Mucosa of rectum (tissue), 2 donors: ENCODE results near the gene C1QTNF7.
A peak's percentile ranks its signal among the peaks of the same experiment; 100 is the strongest.

ENCODE experiments used
- H3K27ac ChIP-seq, 2 donors: one replicate each; pipeline ENCODE4 v1.7.0; 2013; ENCODE audit warnings: inconsistent platforms in 2 of 2, low read depth in 2 of 2, low read length in 2 of 2
- H3K27me3 ChIP-seq, 2 donors: one replicate each; pipeline ENCODE4 v1.7.0; 2013; ENCODE audit warnings: low read length in 2 of 2; ENCODE audit not compliant: control insufficient read depth in 2 of 2, insufficient read depth in 2 of 2
- H3K36me3 ChIP-seq, 2 donors: one replicate each; pipeline ENCODE4 v1.7.0; 2013; ENCODE audit warnings: low read length in 2 of 2; ENCODE audit not compliant: control insufficient read depth in 2 of 2, insufficient read depth in 2 of 2
- H3K4me1 ChIP-seq, 2 donors: one replicate each; pipeline ENCODE4 v1.7.0; 2013; ENCODE audit warnings: low read length in 2 of 2, mild to moderate bottlenecking in 1 of 2; ENCODE audit not compliant: control insufficient read depth in 2 of 2, insufficient read depth in 2 of 2
- H3K4me3 ChIP-seq, 2 donors: one replicate each; pipeline ENCODE4 v1.7.0; 2013; ENCODE audit warnings: low read length in 2 of 2
- H3K9ac ChIP-seq, 2 donors: one replicate each; pipeline ENCODE4 v1.7.0; 2013; ENCODE audit warnings: low read length in 2 of 2, low read depth in 1 of 2, mild to moderate bottlenecking in 1 of 2
- H3K9me3 ChIP-seq, 2 donors: one replicate each; pipeline ENCODE4 v1.7.0; 2013; ENCODE audit warnings: low read length in 2 of 2; ENCODE audit not compliant: control insufficient read depth in 2 of 2
- donor health status: healthy.
- donor health status: Normal muscosa, but diverticular disease.

Gene C1QTNF7

DNA sequence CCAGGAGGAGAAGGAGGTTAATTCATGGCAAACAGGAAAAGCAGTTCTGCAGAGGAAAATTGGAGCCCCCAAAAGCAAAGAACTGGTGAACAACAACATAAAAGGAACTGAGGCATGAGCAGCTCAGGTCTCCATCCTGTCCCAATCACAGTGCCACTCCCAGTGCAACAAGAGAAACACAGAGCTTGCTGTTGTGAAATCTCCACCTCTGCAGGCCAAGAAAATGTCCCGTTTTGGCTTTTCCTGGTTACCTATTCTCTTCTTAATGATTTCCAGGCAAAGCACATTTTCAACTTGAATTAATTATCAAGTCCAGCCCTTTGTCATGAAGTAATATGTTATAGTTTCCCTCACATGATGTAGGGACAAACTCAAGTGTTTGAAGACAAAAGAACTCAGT, 778 bp downstream of the C1QTNF7 start:
- Histone ChIP-seq H3K4me3 (no peak overlapping the region), H3K27ac (peak overlapping the region in 1 of 2 donors; percentile 1), H3K36me3 (no peaks in the 10 kb centered on the region), H3K27me3 (no peaks in the 10 kb centered on the region), H3K9ac (no peak overlapping the region), H3K4me1 (no peaks in the 10 kb centered on the region), H3K9me3 (no peaks in the 10 kb centered on the region)

DNA sequence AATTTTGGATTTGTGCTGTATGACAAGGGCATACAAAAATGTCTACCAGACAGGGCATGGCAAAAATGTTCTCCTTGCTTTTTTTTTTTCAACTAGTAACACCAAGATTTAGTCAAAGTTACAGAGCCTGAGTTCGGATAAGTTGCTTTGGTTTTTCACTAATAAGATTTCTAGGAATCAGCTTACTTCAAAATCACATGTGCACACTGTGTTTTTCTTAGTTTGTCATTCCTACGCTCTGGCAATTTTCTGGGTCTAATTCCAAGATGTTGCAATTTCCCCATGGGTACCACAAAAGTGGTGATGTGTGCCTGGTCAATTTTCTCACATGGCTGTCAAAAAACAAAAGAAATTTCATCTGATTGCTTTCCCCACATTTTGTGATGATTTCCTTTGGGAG, 6.3 kb downstream of the C1QTNF7 start:
- no peaks in the 10 kb centered on the region for H3K4me1 ChIP-seq
- H3K9ac ChIP-seq: no peak overlapping the region
- H3K27ac ChIP-seq: no peak overlapping the region
- H3K27me3 ChIP-seq: no peaks in the 10 kb centered on the region
- no peaks in the 10 kb centered on the region for H3K36me3 ChIP-seq
- H3K9me3 ChIP-seq: no peaks in the 10 kb centered on the region
- H3K4me3 ChIP-seq: no peak overlapping the region

DNA sequence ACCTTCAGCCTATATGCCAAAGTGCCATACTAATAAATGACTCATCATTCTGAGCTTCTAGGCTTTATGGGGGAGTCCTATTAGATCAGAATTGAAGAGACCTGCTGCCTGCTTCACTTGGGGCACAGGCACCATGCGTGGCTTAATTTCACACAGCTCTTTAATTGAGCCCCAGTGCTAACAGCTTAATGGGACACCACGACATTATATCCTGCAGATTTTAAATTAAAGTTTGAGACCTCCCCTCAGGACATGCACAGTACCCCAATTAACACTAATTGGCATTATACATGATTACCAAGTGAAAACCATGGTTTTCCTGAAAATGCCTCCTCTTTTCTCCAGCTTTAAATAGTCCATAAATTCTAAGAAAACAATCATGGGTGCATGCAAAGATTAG, 6.8 kb downstream of the C1QTNF7 start:
- no peaks in the 10 kb centered on the region for H3K27me3 ChIP-seq
- H3K27ac ChIP-seq: no peak overlapping the region
- no peaks in the 10 kb centered on the region for H3K36me3 ChIP-seq
- H3K4me3 ChIP-seq: no peak overlapping the region
- H3K9ac ChIP-seq: no peak overlapping the region
- no peaks in the 10 kb centered on the region for H3K9me3 ChIP-seq
- H3K4me1 ChIP-seq: no peaks in the 10 kb centered on the region

DNA sequence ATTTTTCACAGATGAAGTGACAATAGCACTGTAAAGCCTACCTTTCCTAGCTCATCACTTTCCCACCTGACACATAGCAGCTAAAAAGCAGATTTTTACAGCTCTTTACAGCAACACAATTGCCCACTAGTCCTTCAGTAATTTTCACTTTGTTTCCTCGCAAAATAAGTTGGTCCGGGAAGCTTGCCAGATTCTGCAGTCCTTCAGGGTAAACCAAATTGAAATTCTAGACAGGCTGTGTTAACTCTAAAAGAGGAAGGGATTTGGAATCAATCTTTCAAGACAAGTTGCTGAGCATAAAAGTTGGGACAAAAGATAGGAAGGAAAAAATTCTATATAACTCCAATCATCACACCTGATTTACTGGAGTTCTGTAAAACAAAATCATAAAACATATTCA, 8.7 kb downstream of the C1QTNF7 start:
- no peaks in the 10 kb centered on the region for H3K9me3 ChIP-seq
- no peaks in the 10 kb centered on the region for H3K27me3 ChIP-seq
- H3K36me3 ChIP-seq: no peaks in the 10 kb centered on the region
- no peak overlapping the region for H3K9ac ChIP-seq
- H3K4me3 ChIP-seq: no peak overlapping the region
- no peaks in the 10 kb centered on the region for H3K4me1 ChIP-seq
- no peak overlapping the region for H3K27ac ChIP-seq

DNA sequence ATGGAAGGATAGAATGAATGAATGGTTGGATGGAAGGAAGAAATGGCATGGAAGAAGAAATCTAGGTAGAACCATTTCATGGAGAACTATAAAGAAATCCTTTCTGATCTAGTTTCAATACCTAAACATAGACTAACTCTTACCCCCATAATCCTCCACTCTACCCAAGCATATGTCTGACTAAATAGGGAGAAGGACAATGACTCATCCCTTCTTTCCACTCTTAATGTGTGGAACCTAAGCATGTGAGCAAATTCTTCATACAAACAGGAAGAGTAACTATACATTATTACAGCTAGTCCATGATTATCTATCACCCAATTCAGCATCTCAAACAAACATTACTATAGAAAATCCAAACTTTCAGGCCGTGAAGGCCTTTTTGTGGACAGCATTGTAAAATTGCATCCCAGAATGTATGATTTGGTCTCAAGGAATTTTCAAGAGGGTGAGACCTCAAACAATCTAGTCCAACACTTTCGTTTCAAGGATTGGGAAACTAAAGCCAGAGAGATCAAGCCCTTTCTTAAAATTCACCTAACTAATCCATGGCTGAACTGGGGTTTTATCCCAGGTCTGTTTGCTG, 11.2 kb downstream of the C1QTNF7 start:
- no peak overlapping the region for H3K9ac ChIP-seq
- no peak overlapping the region for H3K27ac ChIP-seq
- H3K27me3 ChIP-seq: no peaks in the 10 kb centered on the region
- H3K9me3 ChIP-seq: no peaks in the 10 kb centered on the region
- H3K4me1 ChIP-seq: no peaks in the 10 kb centered on the region
- no peaks in the 10 kb centered on the region for H3K36me3 ChIP-seq
- H3K4me3 ChIP-seq: no peak overlapping the region

DNA sequence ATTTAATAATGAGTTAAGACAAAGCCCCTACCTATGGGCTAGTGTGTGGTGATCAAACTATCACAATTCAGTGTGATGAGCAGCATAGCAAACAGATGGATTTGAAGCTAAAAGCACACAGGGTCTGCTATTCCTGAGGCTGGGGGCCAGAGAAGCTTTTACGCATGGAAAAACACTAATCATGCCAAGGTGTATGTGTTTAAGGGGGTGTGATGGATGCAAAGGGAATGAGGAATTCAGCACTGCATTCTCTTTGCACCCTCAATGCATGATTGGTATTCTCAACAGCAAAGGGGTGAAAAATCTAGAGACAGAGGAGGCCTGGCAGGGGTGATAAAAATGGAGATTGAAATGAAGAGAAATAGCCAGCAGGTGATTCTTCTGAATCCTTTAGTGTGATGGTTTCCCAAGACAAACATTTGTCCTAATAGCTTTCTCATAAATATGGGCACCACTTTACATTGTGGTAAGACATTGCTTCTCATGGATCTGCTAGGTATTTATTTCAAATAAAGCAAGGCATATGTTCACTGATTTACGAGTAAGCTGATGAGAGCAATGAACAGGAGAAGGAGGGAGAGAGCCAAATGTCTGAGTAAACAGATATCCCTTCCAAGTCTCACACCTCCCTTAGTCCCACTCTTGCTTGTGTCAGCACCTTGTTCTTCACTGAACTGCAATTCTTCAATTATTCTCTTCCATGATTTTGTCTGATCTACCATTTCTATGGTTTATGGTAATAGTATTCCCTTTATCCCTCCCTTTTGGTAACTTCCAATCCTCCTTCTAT, 15.7 kb downstream of the C1QTNF7 start:
- no peak overlapping the region for H3K9ac ChIP-seq
- H3K4me3 ChIP-seq: no peak overlapping the region
- no peaks in the 10 kb centered on the region for H3K36me3 ChIP-seq
- no peaks in the 10 kb centered on the region for H3K27me3 ChIP-seq
- no peaks in the 10 kb centered on the region for H3K4me1 ChIP-seq
- no peaks in the 10 kb centered on the region for H3K9me3 ChIP-seq
- H3K27ac ChIP-seq: no peak overlapping the region

DNA sequence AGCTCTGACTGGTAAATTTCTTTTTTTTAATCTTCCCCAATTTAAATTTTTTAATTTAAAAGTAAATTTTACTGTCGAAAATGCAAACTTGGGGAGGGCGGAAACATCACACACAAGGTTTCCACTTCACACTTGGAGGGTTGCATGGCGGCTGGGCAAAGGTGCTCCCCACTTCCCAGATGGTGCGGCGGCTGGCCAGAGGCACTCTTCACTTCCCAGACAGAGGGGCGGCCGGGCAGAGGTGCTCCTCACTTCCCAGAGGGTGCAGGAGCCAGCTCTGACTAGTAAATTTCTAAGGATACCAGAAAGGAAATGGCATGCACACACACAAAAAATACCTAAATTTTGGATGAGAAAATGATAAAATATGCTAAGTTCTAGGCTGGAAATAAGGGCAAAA, 16.4 kb downstream of the C1QTNF7 start:
- no peaks in the 10 kb centered on the region for H3K4me1 ChIP-seq

DNA sequence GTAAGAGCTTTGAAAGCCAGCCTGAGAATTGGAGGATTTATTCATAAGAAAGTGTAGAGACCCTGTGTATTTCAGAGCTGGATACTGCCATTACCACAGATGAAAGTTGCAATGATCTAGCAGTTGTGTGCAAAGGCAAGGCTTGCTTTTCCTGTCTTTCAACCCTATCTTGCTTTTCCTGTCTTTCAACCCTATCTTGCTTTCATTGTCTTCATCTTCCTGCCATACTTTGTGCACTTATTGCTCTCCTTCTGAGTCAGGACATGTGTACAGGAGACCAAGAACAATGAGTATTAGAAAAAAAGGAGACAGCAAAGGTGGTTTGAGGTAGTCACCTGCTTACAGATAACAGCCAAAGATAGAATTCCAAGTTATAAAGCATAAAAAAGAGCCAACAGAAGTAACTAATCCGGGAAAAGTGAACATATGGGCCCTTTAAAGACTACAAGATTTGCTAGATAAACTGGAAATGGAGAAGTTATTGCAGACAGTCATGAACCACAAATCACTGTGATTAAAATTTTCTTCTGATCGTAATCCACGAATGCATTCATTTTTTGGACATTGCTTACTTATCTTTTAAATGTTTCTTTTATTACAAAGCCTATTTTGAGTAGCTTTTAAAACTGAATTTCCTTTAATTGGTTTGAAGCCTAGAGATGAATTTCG, 17.2 kb downstream of the C1QTNF7 start:
- Histone ChIP-seq H3K27me3 (no peaks in the 10 kb centered on the region), H3K4me3 (no peak overlapping the region), H3K36me3 (no peaks in the 10 kb centered on the region), H3K9me3 (no peaks in the 10 kb centered on the region), H3K9ac (no peak overlapping the region), H3K4me1 (no peaks in the 10 kb centered on the region), H3K27ac (no peak overlapping the region)

More for the DNA sequence above, 16.4 kb downstream of the C1QTNF7 start:
- Histone ChIP-seq H3K36me3 (no peaks in the 10 kb centered on the region), H3K4me3 (no peak overlapping the region), H3K9me3 (no peaks in the 10 kb centered on the region), H3K27me3 (no peaks in the 10 kb centered on the region), H3K27ac (no peak overlapping the region), H3K9ac (no peak overlapping the region)

DNA sequence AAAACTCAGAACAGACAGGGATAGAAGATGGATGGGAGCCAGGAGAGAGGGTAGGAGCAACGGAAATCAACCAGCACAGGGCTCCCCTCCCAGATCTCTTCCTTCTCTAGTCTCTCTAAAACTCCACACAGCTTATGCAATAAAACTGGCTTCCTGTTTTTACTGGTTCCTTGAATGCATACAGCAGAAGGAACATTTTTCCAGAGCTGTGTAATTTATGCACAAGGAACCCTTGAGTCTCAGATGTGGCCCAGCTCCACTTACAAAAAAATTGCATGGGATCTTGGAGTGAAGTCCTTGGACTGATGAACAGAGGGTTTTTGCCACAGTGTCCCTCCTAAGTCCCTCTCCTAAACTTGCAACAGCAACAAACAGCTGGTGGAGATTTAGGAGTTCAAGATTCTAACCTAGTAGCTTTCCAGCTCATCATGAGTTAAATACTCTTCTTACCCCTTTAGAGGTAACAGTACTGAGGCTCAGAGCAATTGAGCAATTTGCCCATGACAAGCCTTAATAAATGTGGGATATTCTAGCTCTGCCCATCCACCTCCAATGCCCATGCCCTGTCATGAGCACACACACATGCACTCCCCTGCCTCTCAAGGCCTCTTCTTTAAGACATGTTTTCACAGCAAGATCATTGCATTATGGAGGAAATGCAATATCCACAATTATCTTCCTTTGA, 23.5 kb downstream of the C1QTNF7 start:
- Histone ChIP-seq H3K9me3 (no peaks in the 10 kb centered on the region), H3K4me3 (no peak overlapping the region), H3K27ac (peak overlapping the region in 1 of 2 donors; percentile 0)

More for the DNA sequence above, 23.5 kb downstream of the C1QTNF7 start:
- Histone ChIP-seq H3K9ac (no peak overlapping the region), H3K27me3 (no peaks in the 10 kb centered on the region), H3K4me1 (peaks cover 0 to 3% of the 10 kb centered on the region in 2 donors), H3K36me3 (no peaks in the 10 kb centered on the region)
